A673 (cell line): Measurements from ENCODE around the gene IFNLR1. TPM values are rescaled to one million over a fixed set of nuclear protein-coding genes. Genes with fewer than 3 reads are reported as not detected.

Source experiments
- BruUV-seq: library from RNA; stranded (reverse); fragments of 400-500 nt; replicated peaks from 2 replicates; lab custom pipeline; 2021; lab: Mats Ljungman, UMichigan
- CTCF ChIA-PET: fragments of 300-600 bp; sonication (Branson Sonifier 250); formaldehyde crosslinking; loops from one replicate; lab custom pipeline; 2022; ENCODE audit warnings: antibody characterized with exemption; lab: Charles Lee
- POLR2A ChIA-PET: fragments of 300-600 bp; sonication (Branson Sonifier 250); formaldehyde crosslinking; loops from one replicate; lab custom pipeline; 2022; ENCODE audit warnings: antibody characterized with exemption; ENCODE audit not compliant: low non-redundant PET; lab: Charles Lee
- DNase-seq: peaks from one replicate; pipeline ENCODE4 v3.0.0-alpha.2; 2015; ENCODE audit warnings: low spot score
- H3K27ac ChIP-seq: fragments of 200-600 bp; sonication (generic); 2 replicates; pipeline ENCODE4 v1.5.1; 2016; ENCODE audit warnings: mixed run types, low read depth, mild to moderate bottlenecking, mixed read lengths, antibody characterized with exemption, low read length; ENCODE audit not compliant: poor library complexity, severe bottlenecking
- H3K27me3 ChIP-seq: fragments of 200-600 bp; sonication (generic); replicated peaks from 2 replicates; pipeline ENCODE4 v1.6.1; 2017; ENCODE audit warnings: mixed run types, low read depth, mild to moderate bottlenecking, mixed read lengths, antibody characterized with exemption, low read length; ENCODE audit not compliant: insufficient read depth, poor library complexity
- H3K36me3 ChIP-seq: fragments of 200-600 bp; sonication (generic); 2 replicates; pipeline ENCODE4 v1.6.1; 2016; ENCODE audit warnings: mixed run types, mild to moderate bottlenecking, mixed read lengths, antibody characterized with exemption, low read length; ENCODE audit not compliant: insufficient read depth, poor library complexity, severe bottlenecking
- H3K4me1 ChIP-seq: fragments of 200-600 bp; sonication (generic); 2 replicates; pipeline ENCODE4 v1.6.1; 2017; ENCODE audit warnings: mixed run types, mild to moderate bottlenecking, mixed read lengths, antibody characterized with exemption, low read length; ENCODE audit not compliant: insufficient read depth, poor library complexity, severe bottlenecking
- H3K4me3 ChIP-seq: fragments of 200-600 bp; sonication (generic); 2 replicates; pipeline ENCODE4 v1.5.1; 2016; ENCODE audit warnings: low read depth, mixed run types, mild to moderate bottlenecking, mixed read lengths, low read length; ENCODE audit not compliant: poor library complexity, severe bottlenecking
- H3K9me3 ChIP-seq: fragments of 200-600 bp; sonication (generic); 2 replicates; pipeline ENCODE4 v1.6.1; 2016; ENCODE audit warnings: mixed run types, low read depth, mild to moderate bottlenecking, mixed read lengths, antibody characterized with exemption, low read length; ENCODE audit not compliant: poor library complexity, severe bottlenecking
- EZH2 ChIP-seq: fragments of 200-600 bp; sonication (generic); IDR thresholded peaks from 2 replicates; pipeline ENCODE4 v1.6.1; 2017; ENCODE audit warnings: borderline replicate concordance, low read depth, mild to moderate bottlenecking, mixed read lengths, antibody characterized with exemption, low read length; ENCODE audit not compliant: poor library complexity, severe bottlenecking
- intact Hi-C: fragments of 100-400 bp; cut with micrococcal nuclease; formaldehyde crosslinking; loops from one replicate; pipeline ENCODE4 v1.10.0; 2022; ENCODE audit not compliant: unreplicated experiment
- total RNA-seq: library from RNA; stranded (reverse); gene quantifications from 2 replicates; pipeline ENCODE4 v1.2.3, GENCODE V29; 2021
- TF ChIP-seq, protein P1 (sequence below): fragments of 300-800, 200-600 bp; sonication (generic); conservative IDR thresholded peaks from 2 replicates; pipeline ENCODE4 v1.5.1; 2017; ENCODE audit warnings: low read depth, mild to moderate bottlenecking, antibody characterized with exemption, low read length, moderate library complexity, mixed read lengths

The IFNLR1 gene
- total RNA-seq, 1 experiment from 2014 or later = 2.0 TPM

DNA sequence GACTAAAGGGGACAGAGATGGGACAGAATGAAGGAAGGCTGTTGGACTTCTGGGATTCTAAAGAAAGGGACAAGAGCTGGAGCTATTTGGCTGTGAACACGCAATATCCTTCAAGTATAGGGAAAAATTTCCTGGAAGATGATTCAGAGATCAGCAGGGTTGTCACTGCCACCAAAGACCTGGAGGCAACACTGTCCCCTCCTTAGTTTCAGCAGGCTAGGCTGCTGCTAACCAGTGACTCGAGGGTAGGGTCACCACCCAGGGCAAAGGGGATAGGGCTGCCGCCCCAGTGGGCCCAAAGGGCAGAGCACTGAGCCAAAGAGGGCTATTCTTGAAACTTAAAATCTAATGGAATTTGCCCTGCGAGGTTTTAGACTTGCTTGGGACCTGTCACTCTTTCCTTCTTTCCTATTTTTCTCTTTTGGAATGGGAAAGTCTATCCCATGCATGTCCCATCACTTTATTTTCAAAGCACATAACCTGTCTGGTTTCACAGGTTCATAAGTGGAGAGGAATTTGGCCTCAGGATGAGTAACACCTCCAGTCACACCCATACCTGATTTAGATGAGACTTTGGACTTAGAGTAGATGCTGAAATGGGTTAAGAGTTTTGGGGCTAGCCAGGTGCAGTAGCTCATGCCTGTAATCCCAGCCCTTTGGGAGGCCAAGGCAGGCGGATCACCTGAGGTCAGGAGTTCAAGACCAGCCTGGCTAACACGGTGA is 11.9 kb downstream of the IFNLR1 start:
- no peak for DNase-seq
- no peaks in the 10 kb centered on the region for H3K4me1 ChIP-seq
- no peaks in the 10 kb centered on the region for H3K27me3 ChIP-seq
- POLR2A ChIA-PET = no interaction called here
- CTCF ChIA-PET = no interaction called here
- intact Hi-C loops = no loop called here
- no peak overlapping the region for H3K4me3 ChIP-seq
- H3K9me3 ChIP-seq = no peaks in the 10 kb centered on the region
- no peaks in the 10 kb centered on the region for H3K36me3 ChIP-seq
- no peak overlapping the region for H3K27ac ChIP-seq
- BruUV-seq = no TSS peak
- TF ChIP-seq EZH2 = no peak

DNA sequence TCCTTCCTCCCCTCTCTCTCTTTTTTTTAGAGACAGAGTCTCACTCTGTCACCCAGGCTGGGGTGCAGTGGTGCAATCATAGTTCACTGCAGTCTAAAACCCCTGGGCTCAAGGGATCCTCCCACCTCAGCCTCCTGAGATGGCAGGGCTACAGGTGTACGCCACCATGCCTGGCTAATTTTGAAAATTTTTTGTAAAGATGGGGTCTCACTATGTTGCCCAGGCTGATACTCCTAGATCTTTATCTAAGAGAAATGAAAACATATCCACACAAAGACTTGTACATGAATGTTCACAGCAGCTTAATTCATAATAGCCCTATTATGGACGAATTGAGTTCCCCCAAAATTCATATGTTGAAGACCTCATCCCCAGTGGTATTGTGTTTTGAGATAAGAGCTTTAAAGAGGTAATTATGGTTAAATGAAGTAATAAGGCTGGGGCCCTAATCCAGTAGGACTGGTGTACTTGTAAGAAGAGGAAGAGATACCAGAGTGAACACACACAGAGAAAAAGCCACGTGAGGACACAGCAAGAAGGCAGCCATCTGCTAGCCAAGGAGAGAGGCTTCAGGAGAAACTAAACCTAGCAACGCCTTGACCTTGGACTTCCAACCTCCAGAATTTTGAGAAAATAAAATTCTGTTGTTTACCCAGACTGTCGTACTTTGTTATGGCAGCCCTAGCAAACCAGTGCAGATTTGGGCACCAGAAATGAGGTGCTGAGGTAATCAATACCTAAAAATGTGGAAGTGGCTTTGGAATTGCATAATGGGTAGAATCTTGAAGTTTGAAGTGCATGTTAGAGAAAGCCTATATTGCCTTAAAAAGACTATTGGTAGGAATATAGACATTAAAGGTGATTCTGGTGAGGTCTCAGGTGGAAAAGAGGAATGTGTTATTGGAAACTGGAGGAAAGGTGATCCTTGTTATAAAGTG is 13.2 kb downstream of the IFNLR1 start:
- Histone ChIP-seq H3K4me3 (no peak overlapping the region), H3K27me3 (no peaks in the 10 kb centered on the region), H3K27ac (no peak overlapping the region), H3K4me1 (no peaks in the 10 kb centered on the region), H3K36me3 (no peaks in the 10 kb centered on the region), H3K9me3 (no peaks in the 10 kb centered on the region)
- no peak for DNase-seq
- intact Hi-C loops = no loop called here
- no peak for TF ChIP-seq EZH2
- TF ChIP-seq, protein P1, sequence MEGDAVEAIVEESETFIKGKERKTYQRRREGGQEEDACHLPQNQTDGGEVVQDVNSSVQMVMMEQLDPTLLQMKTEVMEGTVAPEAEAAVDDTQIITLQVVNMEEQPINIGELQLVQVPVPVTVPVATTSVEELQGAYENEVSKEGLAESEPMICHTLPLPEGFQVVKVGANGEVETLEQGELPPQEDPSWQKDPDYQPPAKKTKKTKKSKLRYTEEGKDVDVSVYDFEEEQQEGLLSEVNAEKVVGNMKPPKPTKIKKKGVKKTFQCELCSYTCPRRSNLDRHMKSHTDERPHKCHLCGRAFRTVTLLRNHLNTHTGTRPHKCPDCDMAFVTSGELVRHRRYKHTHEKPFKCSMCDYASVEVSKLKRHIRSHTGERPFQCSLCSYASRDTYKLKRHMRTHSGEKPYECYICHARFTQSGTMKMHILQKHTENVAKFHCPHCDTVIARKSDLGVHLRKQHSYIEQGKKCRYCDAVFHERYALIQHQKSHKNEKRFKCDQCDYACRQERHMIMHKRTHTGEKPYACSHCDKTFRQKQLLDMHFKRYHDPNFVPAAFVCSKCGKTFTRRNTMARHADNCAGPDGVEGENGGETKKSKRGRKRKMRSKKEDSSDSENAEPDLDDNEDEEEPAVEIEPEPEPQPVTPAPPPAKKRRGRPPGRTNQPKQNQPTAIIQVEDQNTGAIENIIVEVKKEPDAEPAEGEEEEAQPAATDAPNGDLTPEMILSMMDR = no peak
- CTCF ChIA-PET = no interaction called here
- no TSS peak for BruUV-seq
- POLR2A ChIA-PET = no interaction called here

DNA sequence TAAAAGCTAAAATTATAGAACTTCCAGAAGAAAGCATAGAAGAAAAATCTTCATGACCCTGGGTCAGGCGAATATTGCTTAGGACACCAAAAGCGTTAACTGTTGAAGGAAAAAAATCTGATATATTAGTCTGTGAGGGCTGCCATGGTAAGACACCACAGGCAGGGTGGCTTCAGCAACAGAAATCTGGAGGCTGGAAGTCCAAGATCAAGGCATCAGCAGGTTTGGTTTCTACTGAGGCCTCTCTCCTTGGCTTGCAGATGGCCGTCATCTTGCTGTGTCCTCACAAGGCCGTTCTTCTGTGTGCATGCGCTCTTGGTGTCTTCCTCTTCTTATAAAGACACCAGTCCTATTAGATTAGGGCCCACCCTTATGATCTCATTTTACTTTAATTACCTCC is 14.5 kb downstream of the IFNLR1 start:
- TF ChIP-seq, protein P1 = no peak
- no peak for TF ChIP-seq EZH2
- H3K36me3 ChIP-seq = no peaks in the 10 kb centered on the region
- ChIA-PET POLR2A (no interaction called here), CTCF (no interaction called here)
- H3K27ac ChIP-seq = no peak overlapping the region
- intact Hi-C loops = no loop called here
- H3K9me3 ChIP-seq = no peaks in the 10 kb centered on the region
- no TSS peak for BruUV-seq
- no peaks in the 10 kb centered on the region for H3K27me3 ChIP-seq
- no peak for DNase-seq
- no peaks in the 10 kb centered on the region for H3K4me1 ChIP-seq
- H3K4me3 ChIP-seq = no peak overlapping the region
